Stimulated activated naive B cell treated with anti-CD40 and anti-IgM and Interleukin-4, amounts not matched to agents 10 μg/mL and 1 μg/mL and 100 μg/mL, for 72 hours (primary cell): Measurements from ENCODE around the gene MTFR1L.
A peak's percentile ranks its signal among the peaks of the same experiment; 100 is the strongest.

ENCODE experiments used
- ATAC-seq, 2 donors: fragments of 150-1000 bp; cut with Tn5 transposase; replicated peaks; 2 replicates each; pipeline ENCODE4 v1.10.0; 2021; ENCODE audit warnings: moderate library complexity in 1 of 2
- DNase-seq: peaks from one replicate; pipeline ENCODE4 v3.0.0; 2021
- H3K27ac Mint-ChIP-seq: one replicate; pipeline ENCODE4 v1.8.0; 2022; ENCODE audit warnings: mild to moderate bottlenecking, mixed read lengths
- H3K27me3 Mint-ChIP-seq, 2 donors: one replicate each; pipeline ENCODE4 v1.8.0; 2022; ENCODE audit warnings: mixed read lengths in 2 of 2
- H3K36me3 Mint-ChIP-seq, 2 donors: one replicate each; pipeline ENCODE4 v1.8.0; 2022; ENCODE audit warnings: mixed read lengths in 2 of 2, mild to moderate bottlenecking in 1 of 2
- H3K4me1 Mint-ChIP-seq, 2 donors: one replicate each; pipeline ENCODE4 v1.8.0; 2022; ENCODE audit warnings: mixed read lengths in 2 of 2, mild to moderate bottlenecking in 1 of 2
- H3K4me3 Mint-ChIP-seq, 2 donors: one replicate each; pipeline ENCODE4 v1.8.0; 2022; ENCODE audit warnings: mild to moderate bottlenecking in 2 of 2, mixed read lengths in 2 of 2, moderate library complexity in 1 of 2
- H3K9me3 Mint-ChIP-seq, 2 donors: one replicate each; pipeline ENCODE4 v1.8.0; 2022; ENCODE audit warnings: mixed read lengths in 2 of 2, mild to moderate bottlenecking in 1 of 2

Gene MTFR1L

DNA sequence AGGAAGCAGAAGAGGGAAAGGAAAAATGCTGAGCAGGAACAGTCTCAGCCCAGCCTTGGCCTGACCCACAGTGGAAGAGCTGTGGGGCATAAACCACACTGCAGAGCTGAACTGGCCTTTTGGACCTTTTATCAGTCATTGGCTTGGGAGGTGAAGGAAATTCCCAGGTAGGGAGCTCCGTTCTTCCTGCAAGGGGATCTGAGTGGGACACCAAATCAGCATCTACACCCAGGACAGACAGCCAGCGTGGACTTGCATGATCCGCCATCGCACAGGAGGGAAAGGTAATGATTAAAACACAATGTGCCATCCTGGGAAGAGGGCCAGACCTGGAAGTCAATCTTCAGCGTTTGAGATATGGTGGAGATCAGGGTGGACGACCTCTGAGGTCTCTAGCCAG lies 1.2 kb upstream of the MTFR1L start:
- DNase-seq (no peak), ATAC-seq (no peak)
- H3K27me3 Mint-ChIP-seq, result no peaks in the 10 kb centered on the region
- peaks cover 23 to 31% of the 10 kb centered on the region in 2 donors for H3K4me1 Mint-ChIP-seq
- no peaks in the 10 kb centered on the region for H3K9me3 Mint-ChIP-seq
- H3K4me3 Mint-ChIP-seq, result peak overlapping the region; percentile 90 to 97
- H3K27ac Mint-ChIP-seq, result no peak overlapping the region
- peaks cover 12 to 14% of the 10 kb centered on the region in 2 donors for H3K36me3 Mint-ChIP-seq

- Mint-ChIP-seq H3K27ac (peak overlapping the region; percentile 97), H3K4me1 (peaks cover 23 to 31% of the 10 kb centered on the region in 2 donors), H3K27me3 (no peaks in the 10 kb centered on the region), H3K4me3 (peak overlapping the region; percentile 90 to 97), H3K9me3 (no peaks in the 10 kb centered on the region), H3K36me3 (peaks cover 7 to 10% of the 10 kb centered on the region in 2 donors)
- DNase-seq, result peak; percentile 76
- ATAC-seq, result peak; percentile 82 to 84
These were observed 725 bp downstream of the MTFR1L start for GRCh38 chr1:25820247-25821111.

DNA sequence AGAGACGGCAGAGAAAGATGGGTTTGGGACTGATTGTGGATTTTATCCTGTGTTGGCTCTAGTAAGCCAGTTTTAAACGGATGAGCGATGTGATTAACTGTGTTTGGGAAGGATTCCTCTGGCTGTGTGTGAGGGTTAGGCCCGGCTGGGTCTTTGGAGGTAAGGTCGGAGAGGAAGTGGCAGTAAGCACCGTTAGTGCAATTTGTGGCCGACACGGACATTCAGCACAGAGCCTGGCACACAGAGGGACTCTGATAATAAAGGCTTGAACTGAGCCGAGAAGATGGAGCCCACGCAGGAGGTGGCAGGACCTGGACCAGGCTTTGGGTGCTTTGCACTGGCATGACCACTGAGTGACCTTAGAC lies 1.3 kb downstream of the MTFR1L start:
- no peak for DNase-seq
- Mint-ChIP-seq H3K4me3 (peak overlapping the region; percentile 90 to 97), H3K27ac (peak overlapping the region; percentile 97), H3K9me3 (no peaks in the 10 kb centered on the region), H3K4me1 (peaks cover 23 to 31% of the 10 kb centered on the region in 2 donors), H3K36me3 (peaks cover 9 to 14% of the 10 kb centered on the region in 2 donors), H3K27me3 (no peaks in the 10 kb centered on the region)
- ATAC-seq, result no peak

DNA sequence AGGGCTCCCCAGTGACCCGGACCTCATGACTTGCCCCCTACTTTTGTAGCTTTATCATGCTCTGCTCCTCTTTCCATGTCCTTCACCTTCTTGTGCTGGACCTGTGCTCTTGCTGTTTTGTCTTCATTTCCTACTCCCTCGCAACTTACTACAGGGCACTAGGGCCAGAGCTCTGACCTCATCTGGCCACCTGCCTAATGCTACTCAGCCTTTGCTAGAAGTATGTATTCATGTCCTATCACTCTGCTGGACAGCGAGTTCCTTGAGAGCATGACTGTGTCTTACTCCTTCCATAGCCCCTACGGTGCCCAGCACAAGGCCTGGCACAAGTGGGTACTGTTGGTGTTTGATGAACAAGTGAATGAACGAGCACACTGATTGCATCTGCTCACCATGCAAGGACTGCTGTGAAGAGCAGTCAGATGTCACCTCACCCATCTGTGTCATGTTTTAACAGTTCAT lies 1.9 kb downstream of the MTFR1L start:
- Mint-ChIP-seq H3K9me3 (no peaks in the 10 kb centered on the region), H3K27me3 (no peaks in the 10 kb centered on the region), H3K4me3 (peak overlapping the region; percentile 90 to 97), H3K27ac (peak overlapping the region; percentile 44), H3K4me1 (peaks cover 23 to 31% of the 10 kb centered on the region in 2 donors), H3K36me3 (peaks cover 14 to 18% of the 10 kb centered on the region in 2 donors)
- no peak for ATAC-seq
- no peak for DNase-seq

- Mint-ChIP-seq H3K27me3 (no peaks in the 10 kb centered on the region), H3K4me1 (peaks cover 15 to 16% of the 10 kb centered on the region in 2 donors), H3K9me3 (no peaks in the 10 kb centered on the region), H3K27ac (no peak overlapping the region), H3K4me3 (no peak overlapping the region), H3K36me3 (peaks cover 28 to 40% of the 10 kb centered on the region in 2 donors)
- DNase-seq (no peak), ATAC-seq (no peak)
These were observed 5.9 kb downstream of the MTFR1L start for GRCh38 chr1:25825605-25826004.

DNA sequence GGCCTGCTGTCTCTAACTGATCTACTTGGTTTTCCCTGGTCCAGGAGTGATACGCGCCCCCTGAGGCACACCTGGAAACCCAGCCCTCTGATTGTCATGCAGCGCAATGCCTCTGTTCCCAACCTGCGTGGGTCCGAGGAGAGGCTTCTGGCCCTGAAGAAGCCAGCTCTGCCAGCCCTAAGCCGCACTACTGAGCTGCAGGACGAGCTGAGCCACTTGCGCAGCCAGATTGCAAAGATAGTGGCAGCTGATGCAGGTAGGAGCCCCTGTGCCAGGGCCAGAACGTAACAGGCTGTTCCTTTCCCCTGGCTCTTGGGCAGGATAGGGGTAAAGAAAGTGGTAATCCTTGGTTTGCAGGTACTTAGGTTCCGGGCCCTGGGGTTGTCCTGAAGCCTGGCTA lies 6.8 kb downstream of the MTFR1L start:
- no peak for DNase-seq
- Mint-ChIP-seq H3K9me3 (no peaks in the 10 kb centered on the region), H3K4me3 (no peak overlapping the region), H3K27ac (no peak overlapping the region), H3K4me1 (peaks cover 13 to 15% of the 10 kb centered on the region in 2 donors), H3K27me3 (no peaks in the 10 kb centered on the region), H3K36me3 (peaks cover 30 to 47% of the 10 kb centered on the region in 2 donors)
- no peak for ATAC-seq

DNA sequence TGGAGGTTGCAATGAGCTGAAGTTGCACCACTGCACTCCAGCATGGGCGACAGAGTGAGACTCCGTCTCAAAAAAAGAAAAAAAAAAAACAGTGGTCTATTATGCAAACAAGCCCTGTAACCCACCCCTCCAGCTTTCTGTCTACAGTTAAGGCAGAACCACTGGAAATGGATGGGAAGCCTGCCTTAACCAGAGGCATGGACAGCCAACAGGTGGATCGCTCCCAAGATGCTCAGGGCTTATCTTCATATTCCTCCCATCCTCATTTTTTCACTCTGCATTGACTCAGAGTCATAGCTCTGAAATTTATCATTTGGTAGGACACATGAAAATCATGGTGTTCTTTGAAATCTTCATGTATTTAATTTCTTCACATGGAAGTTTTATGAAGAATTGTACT lies 8.7 kb downstream of the MTFR1L start:
- Mint-ChIP-seq H3K4me3 (no peak overlapping the region), H3K9me3 (no peaks in the 10 kb centered on the region), H3K36me3 (peaks cover 28 to 57% of the 10 kb centered on the region in 2 donors), H3K4me1 (peaks cover 5 to 11% of the 10 kb centered on the region in 2 donors), H3K27me3 (no peaks in the 10 kb centered on the region), H3K27ac (no peak overlapping the region)
- DNase-seq (no peak), ATAC-seq (no peak)

- Mint-ChIP-seq H3K4me1 (peaks cover 5 to 11% of the 10 kb centered on the region in 2 donors), H3K27me3 (no peaks in the 10 kb centered on the region), H3K36me3 (peaks cover 28 to 53% of the 10 kb centered on the region in 2 donors), H3K4me3 (no peak overlapping the region), H3K27ac (no peak overlapping the region), H3K9me3 (no peaks in the 10 kb centered on the region)
- no peak for ATAC-seq
- no peak for DNase-seq
These were observed 9.3 kb downstream of the MTFR1L start for GRCh38 chr1:25829046-25829445.

DNA sequence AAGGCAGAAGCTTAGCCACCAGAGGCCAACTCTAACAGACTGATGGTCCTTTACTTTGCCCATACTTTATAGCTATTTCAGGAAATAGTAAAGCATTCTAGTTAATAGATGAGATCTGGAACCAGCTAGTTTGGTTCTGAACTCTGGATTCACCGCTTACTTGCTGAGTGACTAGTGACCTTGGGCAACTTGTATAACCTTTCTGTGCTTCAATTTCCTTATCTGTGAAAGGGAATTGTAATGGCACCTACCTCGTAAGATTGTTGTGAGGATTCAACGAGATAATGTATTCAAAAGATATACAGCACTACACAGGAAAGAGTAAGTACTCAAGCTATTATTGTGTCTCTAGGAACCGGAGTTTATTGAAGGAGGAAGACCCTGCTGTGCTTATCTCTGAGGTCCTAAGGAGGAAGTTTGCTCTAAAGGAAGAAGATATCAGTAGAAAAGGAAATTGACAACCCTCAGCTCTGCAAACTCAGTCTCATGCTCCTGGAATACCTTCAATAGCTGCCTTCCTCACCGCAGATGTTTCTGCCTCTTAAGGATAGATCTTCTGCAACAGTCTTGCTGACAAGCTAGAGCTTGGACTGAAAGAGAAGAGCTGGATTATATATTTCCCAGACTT lies 11.9 kb downstream of the MTFR1L start:
- DNase-seq (no peak), ATAC-seq (no peak)
- peaks cover 5 to 11% of the 10 kb centered on the region in 2 donors for H3K4me1 Mint-ChIP-seq
- no peaks in the 10 kb centered on the region for H3K9me3 Mint-ChIP-seq
- H3K36me3 Mint-ChIP-seq, result peaks cover 24 to 54% of the 10 kb centered on the region in 2 donors
- no peak overlapping the region for H3K27ac Mint-ChIP-seq
- no peak overlapping the region for H3K4me3 Mint-ChIP-seq
- no peaks in the 10 kb centered on the region for H3K27me3 Mint-ChIP-seq

GRCh38 chr1:25832336-25833037 lies 12.7 kb downstream of the MTFR1L start:
- H3K27me3 Mint-ChIP-seq, result no peaks in the 10 kb centered on the region
- H3K4me3 Mint-ChIP-seq, result no peak overlapping the region
- ATAC-seq (no peak), DNase-seq (no peak)
- H3K27ac Mint-ChIP-seq, result no peak overlapping the region
- H3K4me1 Mint-ChIP-seq, result peaks cover 5 to 11% of the 10 kb centered on the region in 2 donors
- no peaks in the 10 kb centered on the region for H3K9me3 Mint-ChIP-seq
- peaks cover 22 to 50% of the 10 kb centered on the region in 2 donors for H3K36me3 Mint-ChIP-seq

- Mint-ChIP-seq H3K36me3 (peaks cover 18 to 45% of the 10 kb centered on the region in 2 donors), H3K4me1 (peaks cover 5 to 11% of the 10 kb centered on the region in 2 donors), H3K4me3 (no peak overlapping the region), H3K9me3 (no peaks in the 10 kb centered on the region), H3K27ac (no peak overlapping the region), H3K27me3 (no peaks in the 10 kb centered on the region)
- ATAC-seq (no peak), DNase-seq (no peak)
These were observed 13.4 kb downstream of the MTFR1L start for GRCh38 chr1:25833158-25833557.

GRCh38 chr1:25834894-25835293 lies 15.1 kb downstream of the MTFR1L start:
- ATAC-seq (no peak), DNase-seq (no peak)
- Mint-ChIP-seq H3K9me3 (peaks cover 0 to under 1% of the 10 kb centered on the region in 2 donors), H3K4me3 (no peak overlapping the region), H3K27ac (no peak overlapping the region), H3K36me3 (peaks cover 13 to 37% of the 10 kb centered on the region in 2 donors), H3K27me3 (no peaks in the 10 kb centered on the region), H3K4me1 (peaks cover 5 to 11% of the 10 kb centered on the region in 2 donors)

GRCh38 chr1:25836695-25837094 lies 16.9 kb downstream of the MTFR1L start:
- H3K36me3 Mint-ChIP-seq, result peaks cover 9 to 23% of the 10 kb centered on the region in 2 donors
- no peak overlapping the region for H3K27ac Mint-ChIP-seq
- DNase-seq (no peak), ATAC-seq (no peak)
- H3K27me3 Mint-ChIP-seq, result no peaks in the 10 kb centered on the region
- peaks cover 0 to 4% of the 10 kb centered on the region in 2 donors for H3K9me3 Mint-ChIP-seq
- H3K4me3 Mint-ChIP-seq, result no peak overlapping the region
- H3K4me1 Mint-ChIP-seq, result no peaks in the 10 kb centered on the region

DNA sequence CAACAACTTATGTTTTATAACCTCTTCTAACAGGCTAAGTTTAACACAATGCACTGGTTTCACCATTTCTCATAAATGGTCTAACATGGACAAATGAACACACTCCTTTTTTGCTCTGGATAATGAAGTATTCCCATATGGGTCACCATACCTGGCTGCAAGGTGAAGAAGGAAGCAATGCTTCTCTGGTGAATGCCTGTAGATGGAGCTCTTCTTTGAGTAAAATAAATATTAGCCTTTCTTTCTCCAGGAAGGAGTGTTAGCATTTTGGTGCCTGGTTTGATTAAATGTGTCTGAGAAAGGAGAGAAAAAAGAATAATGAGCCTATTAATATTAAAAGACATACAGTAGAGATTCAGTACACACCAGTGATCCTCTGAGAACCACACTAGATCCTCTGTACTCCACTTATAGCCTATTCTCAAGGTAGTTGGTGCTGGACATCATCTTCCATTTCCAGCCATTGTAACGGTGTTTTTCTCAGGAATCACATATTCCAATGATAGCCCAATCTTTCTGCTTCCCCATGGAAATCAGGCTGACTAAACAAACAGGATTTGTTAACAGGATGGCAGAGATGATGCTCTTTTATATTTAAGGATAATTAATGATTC lies 17.6 kb downstream of the MTFR1L start:
- H3K27ac Mint-ChIP-seq, result no peak overlapping the region
- H3K4me1 Mint-ChIP-seq, result no peaks in the 10 kb centered on the region
- H3K4me3 Mint-ChIP-seq, result no peak overlapping the region
- H3K27me3 Mint-ChIP-seq, result no peaks in the 10 kb centered on the region
- peaks cover 9 to 17% of the 10 kb centered on the region in 2 donors for H3K36me3 Mint-ChIP-seq
- ATAC-seq (no peak), DNase-seq (no peak)
- peaks cover 0 to 4% of the 10 kb centered on the region in 2 donors for H3K9me3 Mint-ChIP-seq
